Kidney (tissue), 14 donors: ENCODE data around the gene SLC19A3. TPM values are rescaled to one million over a fixed set of nuclear protein-coding genes. Genes with fewer than 3 reads are reported as not detected.
"Not testable (repeated sequence)": the region's sequence is repeated elsewhere in the genome, so short reads cannot be mapped to it uniquely, and the experiment has no call there.

Experiments
- DNase-seq, 5 donors: peaks; one replicate each; pipeline ENCODE4 v3.0.0-alpha.2; 2013 to 2020
- FAIRE-seq: peaks from 2 replicates; lab custom pipeline; 2012; peaks lifted over from hg19 to GRCh38; lab: Jason Lieb, UNC
- H3K27ac ChIP-seq, 2 donors: one replicate each; pipeline ENCODE4 v1.7.0; 2013; ENCODE audit warnings: low read depth in 2 of 2, low read length in 2 of 2, inconsistent platforms in 1 of 2
- H3K27me3 ChIP-seq: one replicate; pipeline ENCODE4 v1.7.1; 2013; ENCODE audit warnings: low read length, inconsistent platforms; ENCODE audit not compliant: control insufficient read depth, insufficient read depth
- H3K36me3 ChIP-seq, 3 donors: one replicate each; pipeline versions ENCODE4 v1.7.0 to v1.7.1; 2013; ENCODE audit warnings: low read length in 3 of 3, control low read depth in 1 of 3, inconsistent platforms in 1 of 3; ENCODE audit not compliant: insufficient read depth in 3 of 3, control insufficient read depth in 2 of 3
- H3K4me1 ChIP-seq, 3 donors: one replicate each; pipeline versions ENCODE4 v1.7.0 to v1.7.1; 2013; ENCODE audit warnings: low read length in 3 of 3, inconsistent platforms in 1 of 3, low read depth in 1 of 3; ENCODE audit not compliant: control insufficient read depth in 2 of 3, insufficient read depth in 2 of 3
- H3K4me3 ChIP-seq, 3 donors: one replicate each; pipeline versions ENCODE4 v1.7.0 to v1.8.1; 2013; ENCODE audit warnings: low read length in 3 of 3, control low read depth in 1 of 3, inconsistent platforms in 1 of 3
- H3K9ac ChIP-seq, 3 donors: one replicate each; pipeline versions ENCODE4 v1.7.0 to v1.7.1; 2013; ENCODE audit warnings: low read length in 3 of 3, control low read depth in 1 of 3, inconsistent platforms in 1 of 3
- H3K9me3 ChIP-seq, 3 donors: one replicate each; pipeline versions ENCODE4 v1.7.0 to v1.7.1; 2013; ENCODE audit warnings: low read length in 3 of 3, control low read depth in 1 of 3, inconsistent platforms in 1 of 3; ENCODE audit not compliant: control insufficient read depth in 2 of 3, insufficient read depth in 1 of 3
- CTCF ChIP-seq: IDR thresholded peaks from 3 replicates; pipeline ENCODE4 v1.5.1; 2012; ENCODE audit warnings: mild to moderate bottlenecking, moderate library complexity, borderline replicate concordance; ENCODE audit not compliant: insufficient read depth; ENCODE audit errors: extremely low read depth
- intact Hi-C: fragments of 100-400 bp; cut with DNase I; formaldehyde crosslinking; loops from one replicate; pipeline ENCODE4 v1.11.1; 2022
- polyA plus RNA-seq: library from polyadenylated mRNA; stranded (reverse); fragments of 350-450 nt; fragmentation: Illumina TruSeq; extraction: RNeasy Lipid Tissue Mini Kit (QIAGEN cat#74804); gene quantifications from one replicate; pipeline ENCODE4 v1.2.3, GENCODE V29; 2014; ENCODE audit warnings: low read depth, low replicate concordance; ENCODE audit not compliant: insufficient read depth
- total RNA-seq: library from RNA; stranded (reverse); fragmentation: NEBNext Ultra II Directional; extraction: Animal tissue kit (Norgen Biotek cat#: 25700); gene quantifications from one replicate; pipeline ENCODE4 v1.2.1, GENCODE V29; 2021
- donor health status: control.
- donor health status: control.
- donor health status: control.
- donor health status: control.
- donor health status: control.
- donor health status: DM: yes; HTN: yes; CAD: no.
- donor health status: Normal renal cell carcinoma (clear cell type).

SLC19A3 gene
- total and polyA plus RNA-seq, 2 donors from 2014 or later: 4.4 to 8.3 TPM

DNA sequence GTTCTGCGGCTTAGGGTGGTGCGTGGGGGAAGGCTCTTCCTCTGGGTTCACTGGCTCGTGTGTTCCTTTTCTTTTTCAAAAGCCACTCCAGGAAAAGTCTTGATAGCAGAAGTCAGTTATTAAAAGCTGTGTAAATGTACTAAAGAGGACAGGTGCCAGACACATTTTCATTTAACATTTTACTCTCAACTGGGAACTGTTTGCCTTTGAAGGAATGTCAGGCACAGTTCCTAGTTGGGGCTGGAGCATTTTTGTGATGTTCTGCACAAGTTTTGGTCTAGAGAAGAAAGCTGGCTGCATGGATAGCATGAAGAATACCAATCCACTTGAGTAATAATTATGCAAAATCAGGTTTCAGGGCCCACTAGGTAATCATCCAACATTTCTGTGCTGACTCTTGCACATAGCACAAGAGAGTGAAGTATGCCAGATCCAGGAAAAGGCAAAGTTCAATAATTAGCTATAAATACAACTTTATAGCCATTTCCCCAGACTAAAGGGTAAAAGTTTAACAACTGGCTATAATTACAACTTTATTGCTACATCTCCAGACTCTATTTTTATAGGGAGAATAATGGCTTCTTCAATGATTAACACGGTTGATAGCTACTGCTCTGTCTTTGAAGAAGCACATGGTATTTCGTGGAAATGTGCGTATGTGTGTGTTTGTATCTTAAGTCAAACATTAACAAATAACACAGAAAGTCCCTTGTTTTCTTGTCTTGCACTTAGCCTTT, 44.1 kb upstream of the SLC19A3 start:
- no peak for TF ChIP-seq CTCF
- FAIRE-seq (peak; percentile 98), DNase-seq (peak in 3 of 5 donors; percentile 24 to 91 (median 81))
- intact Hi-C loops: loop anchor here (10.0 kb wide), 1 partner anchor 357 kb away; no protein-coding TSS in a partner anchor
- no peaks in the 10 kb centered on the region for H3K27me3 ChIP-seq
- no peaks in the 10 kb centered on the region for H3K9me3 ChIP-seq
- no peaks in the 10 kb centered on the region for H3K36me3 ChIP-seq
- peak overlapping the region in 1 of 3 donors; percentile 25 for H3K4me3 ChIP-seq
- peak overlapping the region in 1 of 3 donors; percentile 68 for H3K9ac ChIP-seq
- peak overlapping the region; percentile 97 for H3K27ac ChIP-seq
- peaks cover 8 to 32% (median 13%) of the 10 kb centered on the region in 3 donors for H3K4me1 ChIP-seq

DNA sequence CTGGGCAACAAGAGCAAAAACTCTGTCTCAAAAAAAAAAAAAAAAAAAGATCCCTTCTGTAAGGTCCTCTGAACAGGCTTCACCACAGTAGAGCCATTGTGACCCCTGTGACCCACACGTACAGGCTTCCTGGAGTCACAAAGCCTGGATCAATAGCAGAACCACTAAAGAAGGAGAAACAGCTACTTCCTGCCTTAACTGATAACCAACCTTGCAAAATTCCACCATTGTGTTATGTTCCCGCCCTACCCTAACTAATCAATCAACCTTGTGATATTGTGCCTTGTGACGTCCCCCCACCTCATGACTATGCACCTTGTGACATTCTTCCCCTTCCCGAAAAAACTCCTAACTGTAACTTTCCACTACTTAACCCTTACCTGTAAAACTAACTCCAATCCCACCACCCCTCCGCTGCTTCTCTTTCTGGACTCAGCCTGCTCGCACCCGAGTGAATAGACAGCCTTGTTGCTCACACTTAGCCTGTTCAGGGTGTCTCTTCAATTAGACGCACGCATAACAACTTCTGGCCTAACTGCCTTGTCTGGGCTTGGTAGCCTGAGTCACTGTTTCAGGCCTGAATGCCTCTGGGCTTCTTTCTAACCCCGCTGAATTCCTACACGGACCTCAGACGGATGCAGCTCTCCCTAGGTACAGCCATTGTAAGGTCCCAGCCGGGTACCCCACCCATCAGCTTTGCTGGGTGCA, 41.7 kb upstream of the SLC19A3 start:
- no peak for FAIRE-seq

GRCh38 chr2:227756261-227756660, 38.4 kb upstream of the SLC19A3 start:
- H3K9me3 ChIP-seq, DNase-seq, FAIRE-seq, H3K27me3 ChIP-seq, H3K36me3 ChIP-seq, H3K27ac ChIP-seq, H3K4me3 ChIP-seq, H3K9ac ChIP-seq, intact Hi-C loops: not testable (repeated sequence)
- H3K4me1 ChIP-seq: peaks cover 4 to 13% (median 8%) of the 10 kb centered on the region in 3 donors

More for the DNA sequence above, 41.7 kb upstream of the SLC19A3 start:
- peak in 3 of 5 donors; percentile 25 to 42 (median 40) for DNase-seq
- Histone ChIP-seq H3K4me1 (peaks cover 8 to 26% (median 13%) of the 10 kb centered on the region in 3 donors), H3K27ac (peak overlapping the region; percentile 97), H3K9me3 (no peaks in the 10 kb centered on the region), H3K4me3 (no peak overlapping the region), H3K27me3 (no peaks in the 10 kb centered on the region), H3K36me3 (no peaks in the 10 kb centered on the region), H3K9ac (peak overlapping the region in 1 of 3 donors; percentile 8)
- intact Hi-C loops: loop anchor here (10.0 kb wide), 1 partner anchor 355 kb away; no protein-coding TSS in a partner anchor
- TF ChIP-seq CTCF: no peak

GRCh38 chr2:227748079-227748478, 30.3 kb upstream of the SLC19A3 start:
- FAIRE-seq (no peak), DNase-seq (peak in 2 of 5 donors; percentile 19 to 37)
- Histone ChIP-seq H3K9me3 (no peaks in the 10 kb centered on the region), H3K27ac (no peak overlapping the region), H3K36me3 (no peaks in the 10 kb centered on the region), H3K27me3 (no peaks in the 10 kb centered on the region), H3K4me1 (no peaks in the 10 kb centered on the region), H3K4me3 (peak overlapping the region in 1 of 3 donors; percentile 6), H3K9ac (no peak overlapping the region)
- no peak for TF ChIP-seq CTCF
- intact Hi-C loops: no loop called here
